Adrenal gland (tissue), 12 donors: ENCODE results near the gene EFTUD2. TPM values are rescaled to one million over a fixed set of nuclear protein-coding genes. Genes with fewer than 3 reads are reported as not detected.

Experiments
- DNase-seq, 7 donors: peaks; one replicate each; pipeline ENCODE4 v3.0.0-alpha.2; 2019 to 2020
- H3K27ac ChIP-seq, 5 donors: fragments of 200-600 bp; sonication (generic) in 4 of 5; 1 replicate in 3 of 5; 2 replicates in 2 of 5; pipeline versions ENCODE4 v1.5.1 to v1.8.0; 2016 to 2020; ENCODE audit warnings: mild to moderate bottlenecking in 1 of 5
- H3K27me3 ChIP-seq: fragments of 200-600 bp; 2 replicates; pipeline ENCODE4 v1.8.0; 2021
- H3K36me3 ChIP-seq, 2 donors: fragments of 200-600 bp; replicated peaks in 1 of 2; 1 replicate in 1 of 2; 2 replicates in 1 of 2; pipeline versions ENCODE4 v1.5.1 to v1.8.0; 2018 to 2022
- H3K4me1 ChIP-seq, 2 donors: fragments of 200-600 bp; replicated peaks in 1 of 2; 1 replicate in 1 of 2; 2 replicates in 1 of 2; pipeline versions ENCODE4 v1.5.1 to v1.8.0; 2018 to 2021
- H3K4me3 ChIP-seq, 4 donors: fragments of 200-600 bp; sonication (generic) in 3 of 4; one replicate each; pipeline ENCODE4 v1.5.1; 2016 to 2018
- H3K9me3 ChIP-seq, 3 donors: fragments of 200-600 bp; sonication (generic) in 1 of 3; replicated peaks in 1 of 3; 1 replicate in 2 of 3; 2 replicates in 1 of 3; pipeline versions ENCODE4 v1.5.1 to v1.8.0; 2016 to 2021
- CTCF ChIP-seq, 6 experiments: fragments of 450-650 bp in 4 of 6; fragments of 200-600 bp in 2 of 6; sonication (generic) in 1 of 6; IDR thresholded peaks; 1 replicate in 5 of 6; 2 replicates in 1 of 6; pipeline versions ENCODE4 v1.5.1 to v1.8.0; 2016 to 2021; ENCODE audit warnings: antibody characterized with exemption in 6 of 6, mild to moderate bottlenecking in 2 of 6, moderate library complexity in 1 of 6
- POLR2A ChIP-seq, 2 donors: fragments of 450-650 bp; IDR thresholded peaks; one replicate each; pipeline ENCODE4 v1.6.1; 2017; ENCODE audit warnings: antibody characterized with exemption in 2 of 2, mild to moderate bottlenecking in 2 of 2, moderate library complexity in 1 of 2
- WGBS, 4 donors: extraction: QIAGEN DNeasy Blood & Tissue Kit in 2 of 4; methylation state at CpG; one replicate each; pipeline versions ENCODE4 v1.1.5 to v1.1.7; 2013 to 2017; 5-methylcytosine and 5-hydroxymethylcytosine counted together
- intact Hi-C, 2 donors: fragments of 100-400 bp; cut with DNase I; formaldehyde crosslinking; loops; one replicate each; pipeline versions ENCODE4 v1.14.1 to v1.15.0; 2022 to 2023
- polyA plus RNA-seq, 3 donors: library from polyadenylated mRNA; stranded (reverse); fragments of 200-250 nt in 2 of 3; fragments of 350-450 nt in 1 of 3; fragmentation: Illumina TruSeq in 1 of 3; extraction: RNeasy Lipid Tissue Mini Kit (QIAGEN cat#74804) in 1 of 3; gene quantifications; one replicate each; pipeline ENCODE4 v1.2.3, GENCODE V29; 2013 to 2014
- total RNA-seq, 9 donors: library from RNA; depleted of rRNA in 4 of 9; stranded (reverse); fragments of >200 nt in 4 of 9; fragments of 120-200 nt in 1 of 9; fragmentation: NEBNext Ultra II Directional in 1 of 9; extraction: Animal tissue kit (Norgen Biotek cat#: 25700) in 1 of 9; gene quantifications; one replicate each; pipeline versions ENCODE4 v1.1.0 to v1.2.4, GENCODE V29; 2013 to 2023
- donor health status: healthy with polysubstance abuse.
- donor health status: Bipolar disorder and iron deficiency.
- donor health status: DM: yes; HTN: yes; CAD: no.
- donor health status: DM: no; HTN: no; CAD: no.
- donor health status: DM: no; HTN: no; CAD: no.
- donor health status: DM: yes; HTN: yes; CAD: no.

EFTUD2 gene
- total and polyA plus RNA-seq, 12 donors: 30.5 to 122 (median 87.2) TPM

- Histone ChIP-seq H3K4me3 (no peak overlapping the region), H3K9me3 (no peaks in the 10 kb centered on the region), H3K4me1 (peaks cover 0 to 9% of the 10 kb centered on the region in 2 donors), H3K27me3 (no peaks in the 10 kb centered on the region), H3K36me3 (no peaks in the 10 kb centered on the region), H3K27ac (no peak overlapping the region)
- TF ChIP-seq POLR2A (IDR thresholded peaks at IDR 0.05) (no peak), CTCF (IDR thresholded peaks at IDR 0.05) (no peak)
- no peak for DNase-seq
- WGBS, 4 donors: 86 to 94% (median 89%) methylated on average over 9 to 10 of the region's 10 CpGs
- intact Hi-C loops: no loop called here
Measured at GRCh38 chr17:44908761-44909326, 9.6 kb upstream of the EFTUD2 start.

DNA sequence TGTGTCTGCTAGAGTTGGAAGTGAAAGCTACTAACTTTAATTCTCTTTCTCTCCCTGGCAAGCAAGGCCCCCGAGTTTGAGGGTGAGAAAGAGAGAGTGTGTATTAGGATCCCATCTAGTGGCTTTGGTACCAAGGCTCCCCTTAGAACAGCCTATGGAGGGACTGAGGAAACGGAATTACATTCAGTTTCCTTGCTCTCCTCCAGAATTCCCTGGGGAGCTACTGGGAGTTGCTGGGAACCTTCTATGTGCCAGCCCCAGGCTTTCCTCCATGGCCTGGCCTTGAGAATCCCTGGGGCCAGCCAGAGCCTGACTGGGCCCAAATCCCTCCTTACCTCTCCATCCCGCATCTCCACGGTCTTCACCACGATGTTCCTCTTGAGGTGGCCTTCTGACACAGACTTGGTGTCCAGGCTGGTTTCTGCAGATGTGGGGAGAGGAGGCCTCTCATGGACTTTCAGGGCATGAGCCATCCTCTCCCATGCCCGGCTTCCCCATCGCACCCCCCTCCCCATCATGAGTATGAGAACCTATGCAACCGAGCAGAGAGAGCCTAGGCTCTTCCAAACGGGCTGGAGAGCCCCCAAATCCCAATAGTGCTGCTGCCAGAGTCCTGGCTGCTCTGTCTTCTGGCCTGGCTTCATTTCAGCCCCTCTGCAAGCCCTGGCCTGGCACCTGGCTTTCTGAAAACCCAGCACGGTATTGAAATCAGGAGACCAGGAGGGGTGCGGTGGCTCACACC is 8.7 kb upstream of the EFTUD2 start:
- Histone ChIP-seq H3K4me1 (peaks cover 0 to 9% of the 10 kb centered on the region in 2 donors), H3K27me3 (no peaks in the 10 kb centered on the region), H3K27ac (no peak overlapping the region), H3K36me3 (no peaks in the 10 kb centered on the region), H3K9me3 (no peaks in the 10 kb centered on the region), H3K4me3 (no peak overlapping the region)
- 83 to 87% (median 85%) methylated on average over 5 to 11 of the region's 11 CpGs for WGBS, 4 donors
- intact Hi-C loops: no loop called here
- DNase-seq: peak in 1 of 7 donors; percentile 12
- TF ChIP-seq POLR2A (IDR thresholded peaks at IDR 0.05) (no peak), CTCF (IDR thresholded peaks at IDR 0.05) (no peak)

- Histone ChIP-seq H3K36me3 (no peaks in the 10 kb centered on the region), H3K4me3 (no peak overlapping the region), H3K9me3 (no peaks in the 10 kb centered on the region), H3K27me3 (no peaks in the 10 kb centered on the region), H3K4me1 (peaks cover 0 to 9% of the 10 kb centered on the region in 2 donors), H3K27ac (no peak overlapping the region)
- intact Hi-C loops: no loop called here
- TF ChIP-seq CTCF (IDR thresholded peaks at IDR 0.05) (no peak), POLR2A (IDR thresholded peaks at IDR 0.05) (no peak)
- 77 to 79% (median 78%) methylated on average over 8 to 18 of the region's 18 CpGs for WGBS, 4 donors
- peak in 1 of 7 donors; percentile 12 for DNase-seq
Measured at GRCh38 chr17:44906763-44907728, 7.8 kb upstream of the EFTUD2 start.
